HG03469 (cell line): ENCODE results near the gene ENOX2.
"Not testable (repeated sequence)": the region's sequence is repeated elsewhere in the genome, so short reads cannot be mapped to it uniquely, and the experiment has no call there.

Experiments
- ATAC-seq: cut with Tn5 transposase; IDR thresholded peaks from one replicate; pipeline ENCODE4 v1.9.1; 2021; ENCODE audit warnings: mild to moderate bottlenecking, moderate library complexity, moderate number of reproducible peaks; ENCODE audit not compliant: unreplicated experiment

Gene ENOX2

GRCh38 chrX:130902783-130903613 lies at the start of gene ENOX2:
Gene ENOX2 (minus strand): TSS chrX:130903209. CDS start chrX:130703216, 199,993 bp downstream.
- ATAC-seq: peak; percentile 98

- ATAC-seq: peak; percentile 83
Measured at GRCh38 chrX:130952266-130953043, 49.4 kb upstream of the ENOX2 start.

- ATAC-seq: no peak
Measured at GRCh38 chrX:130944230-130944629, 41.2 kb upstream of the ENOX2 start.

DNA sequence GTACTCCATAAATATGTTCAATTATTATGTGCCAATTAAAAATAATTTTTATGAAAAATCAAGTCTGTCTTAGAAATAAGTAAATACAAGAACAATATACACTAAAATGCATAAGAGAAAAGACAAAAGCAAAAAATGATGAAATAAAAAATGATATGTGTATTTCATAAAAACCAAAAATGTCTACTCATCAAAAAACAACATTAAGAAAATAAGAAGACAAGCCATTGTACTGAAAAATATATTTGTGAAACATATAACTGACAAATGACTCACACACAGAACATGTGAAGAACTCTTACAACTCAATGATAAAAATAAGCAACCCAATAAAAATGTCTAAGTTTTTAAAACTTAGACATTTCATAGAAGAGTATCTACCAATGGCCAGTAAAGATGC lies 34.1 kb upstream of the ENOX2 start:
- ATAC-seq: no peak

- no peak for ATAC-seq
Measured at GRCh38 chrX:130933358-130933757, 30.3 kb upstream of the ENOX2 start.

DNA sequence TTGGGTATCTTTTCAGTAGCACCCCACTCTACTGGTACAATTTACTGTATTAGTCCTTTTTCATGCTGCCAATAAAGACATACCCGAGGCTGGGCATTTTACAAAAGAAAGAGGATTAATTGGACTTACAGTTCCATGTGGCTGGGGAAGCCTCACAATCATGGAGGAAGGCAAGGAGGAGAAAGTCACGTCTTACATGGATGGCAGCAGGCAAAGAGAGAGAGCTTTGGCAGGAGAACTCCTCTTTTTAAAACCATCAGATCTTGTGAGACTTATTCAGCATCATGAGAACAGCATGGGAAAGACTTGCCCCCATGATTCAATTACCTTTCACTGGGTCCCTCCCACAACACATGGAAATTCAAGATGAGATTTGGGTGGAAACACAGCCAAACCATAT lies 17.4 kb upstream of the ENOX2 start:
- not testable (repeated sequence) for ATAC-seq

- ATAC-seq: not testable (repeated sequence)
Measured at GRCh38 chrX:130919676-130920075, 16.7 kb upstream of the ENOX2 start.

DNA sequence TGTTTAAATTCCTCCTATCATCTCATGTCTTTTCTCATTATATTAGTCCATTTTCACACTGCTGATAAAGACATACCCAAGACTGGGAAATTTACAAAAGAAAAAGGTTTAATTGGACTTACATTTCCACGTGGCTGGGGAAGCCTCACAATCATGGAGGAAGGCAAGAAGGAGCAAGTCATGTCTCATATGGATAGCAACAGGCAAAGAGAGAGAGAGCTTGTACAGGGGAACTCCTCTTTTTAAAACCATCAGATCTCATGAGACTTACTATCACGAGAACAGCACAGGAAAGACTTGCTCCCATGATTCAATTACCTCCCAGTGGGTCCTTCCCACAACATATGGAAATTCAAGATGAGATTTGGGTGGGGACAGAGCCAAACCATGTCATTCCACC lies 15.5 kb upstream of the ENOX2 start:
- ATAC-seq: not testable (repeated sequence)

GRCh38 chrX:130916636-130917422 lies 13.8 kb upstream of the ENOX2 start:
- no peak for ATAC-seq

GRCh38 chrX:130915302-130915701 lies 12.3 kb upstream of the ENOX2 start:
- ATAC-seq: no peak

- no peak for ATAC-seq
Measured at GRCh38 chrX:130909469-130910136, 6.6 kb upstream of the ENOX2 start.

- no peak for ATAC-seq
Measured at GRCh38 chrX:130906776-130907175, 3.8 kb upstream of the ENOX2 start.

DNA sequence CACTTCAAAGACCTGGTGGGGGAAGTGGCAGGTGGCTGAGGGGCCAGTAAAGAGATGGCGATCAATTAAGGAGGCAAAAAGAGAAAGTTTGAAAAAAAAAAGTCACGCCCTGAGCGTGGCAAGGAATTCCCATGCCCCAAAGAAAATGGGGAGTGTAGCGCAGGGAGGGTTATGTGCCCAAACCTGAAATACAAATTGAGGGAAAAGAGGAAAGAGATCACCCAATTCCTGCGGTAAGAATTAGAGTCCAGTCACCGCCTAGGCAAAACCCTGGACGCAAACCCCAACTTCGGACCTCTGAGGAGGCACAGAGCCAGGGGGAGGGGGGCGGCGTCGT lies 595 bp downstream of the ENOX2 start:
- ATAC-seq: no peak

DNA sequence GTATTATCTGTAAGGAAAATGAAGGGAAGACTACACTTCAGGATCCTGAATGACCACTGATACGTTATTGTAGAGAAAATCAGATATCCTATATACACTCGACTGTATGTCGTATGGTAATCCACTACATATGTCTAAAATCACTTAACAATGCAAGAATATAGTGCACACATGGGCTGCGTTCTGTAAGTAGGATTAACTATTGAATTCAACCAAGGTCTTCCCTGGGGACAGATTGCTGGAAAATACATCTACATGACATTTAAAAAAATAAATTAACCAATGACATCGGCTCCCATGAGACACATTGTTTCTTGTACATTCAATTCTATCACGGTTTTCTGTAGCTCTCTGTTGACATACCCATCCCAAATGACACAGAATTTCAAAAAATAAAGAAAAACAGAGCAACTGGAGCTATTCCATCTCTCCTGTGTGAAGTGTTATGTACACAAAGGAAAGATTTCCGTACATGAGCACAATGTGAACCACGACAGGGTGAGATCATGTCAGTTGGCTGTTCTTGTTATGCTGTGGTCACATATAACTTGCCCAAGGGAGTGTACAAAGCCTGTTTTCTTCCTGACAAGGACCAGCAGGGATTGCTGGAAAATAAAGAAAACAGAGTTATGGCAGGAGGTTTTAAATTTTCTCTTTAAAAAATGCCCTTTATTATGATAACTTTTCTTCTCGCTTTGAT lies 6.1 kb downstream of the ENOX2 start:
- no peak for ATAC-seq

GRCh38 chrX:130896026-130896425 lies 7.0 kb downstream of the ENOX2 start:
- no peak for ATAC-seq

GRCh38 chrX:130895299-130895698 lies 7.7 kb downstream of the ENOX2 start:
- ATAC-seq: no peak

GRCh38 chrX:130893356-130894085 lies 9.5 kb downstream of the ENOX2 start:
- ATAC-seq: no peak

DNA sequence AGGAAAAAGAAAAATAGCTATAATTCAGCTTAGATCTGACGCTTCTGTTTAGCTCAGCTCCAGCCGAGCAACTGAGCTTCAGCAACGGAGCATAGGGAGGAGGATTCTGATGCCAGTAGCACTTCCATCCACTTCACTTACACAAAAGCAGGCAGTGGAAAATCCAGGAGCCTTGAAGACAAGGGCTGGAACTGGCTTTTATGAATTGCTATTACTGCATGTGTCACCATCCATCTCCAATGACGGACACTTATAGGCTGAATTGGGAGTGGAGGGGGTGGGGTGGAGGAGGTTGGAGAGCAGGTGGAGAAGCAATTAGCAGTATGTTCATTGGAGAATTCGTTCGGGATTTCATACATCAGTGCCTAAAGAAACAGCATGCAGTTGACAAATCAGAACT lies 15.6 kb downstream of the ENOX2 start:
- no peak for ATAC-seq

DNA sequence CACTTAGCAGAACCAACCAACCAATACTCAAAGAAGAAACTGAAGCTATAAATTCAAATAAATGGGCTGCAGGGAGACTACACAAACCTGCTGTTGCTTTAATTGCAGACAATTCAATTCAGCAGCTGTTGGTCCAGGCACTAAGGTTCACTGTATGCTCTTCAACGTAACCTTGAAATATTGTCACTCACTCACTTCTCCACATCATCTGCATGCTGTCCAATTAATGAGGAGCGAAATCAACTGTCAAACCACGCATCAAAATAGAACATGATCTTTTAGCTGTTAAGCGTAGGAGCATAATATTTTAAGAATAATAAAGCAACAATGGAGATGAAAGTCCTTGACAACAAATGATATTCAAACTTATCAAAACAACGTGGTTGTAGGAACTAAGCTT lies 17.0 kb downstream of the ENOX2 start:
- ATAC-seq: no peak

GRCh38 chrX:130885508-130885907 lies 17.5 kb downstream of the ENOX2 start:
- ATAC-seq: no peak
